Muscle of arm (tissue), 14 donors: ENCODE results near the gene CREB3. TPM values are rescaled to one million over a fixed set of nuclear protein-coding genes. Genes with fewer than 3 reads are reported as not detected.

ENCODE experiments used
- DNase-seq: peaks from one replicate; pipeline ENCODE4 v3.0.0-alpha.2; 2013
- long read RNA-seq, 11 donors: transcript quantifications; one replicate each; lab custom pipeline, GENCODE V29; 2026
- polyA plus RNA-seq, 12 donors: library from polyadenylated mRNA; unstranded; fragments of 120-200 nt; gene quantifications; one replicate each; pipeline ENCODE4 v1.2.1, GENCODE V29; 2013; ENCODE audit not compliant: insufficient read length in 12 of 12

CREB3 gene, protein sequence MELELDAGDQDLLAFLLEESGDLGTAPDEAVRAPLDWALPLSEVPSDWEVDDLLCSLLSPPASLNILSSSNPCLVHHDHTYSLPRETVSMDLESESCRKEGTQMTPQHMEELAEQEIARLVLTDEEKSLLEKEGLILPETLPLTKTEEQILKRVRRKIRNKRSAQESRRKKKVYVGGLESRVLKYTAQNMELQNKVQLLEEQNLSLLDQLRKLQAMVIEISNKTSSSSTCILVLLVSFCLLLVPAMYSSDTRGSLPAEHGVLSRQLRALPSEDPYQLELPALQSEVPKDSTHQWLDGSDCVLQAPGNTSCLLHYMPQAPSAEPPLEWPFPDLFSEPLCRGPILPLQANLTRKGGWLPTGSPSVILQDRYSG
- 10 to 100 TPM in 11 of 12 donors, not detected in 1; 21.3 to 45.7 (median 24.9) TPM for polyA plus RNA-seq
- long read RNA-seq, donor 1, transcript CREB3-201 (9 exons, 1,832 nt) = major isoform, 17 of 17 reads
- long read RNA-seq, donor 1, partial matches to known transcripts = 0 of 17 reads
- long read RNA-seq, donor 1, other reads (novel, unspliced or antisense) = 0 of 17 reads
- long read RNA-seq, donor 2, transcript CREB3-201 (9 exons, 1,832 nt) = major isoform, 13 of 13 reads
- long read RNA-seq, donor 2, partial matches to known transcripts = 0 of 13 reads
- long read RNA-seq, donor 2, other reads (novel, unspliced or antisense) = 0 of 13 reads
- long read RNA-seq, donor 3, transcript CREB3-201 (9 exons, 1,832 nt) = major isoform, 6 of 6 reads
- long read RNA-seq, donor 3, partial matches to known transcripts = 0 of 6 reads
- long read RNA-seq, donor 3, other reads (novel, unspliced or antisense) = 0 of 6 reads
- long read RNA-seq, donor 4, partial matches to known transcripts = 0 of 1 reads
- long read RNA-seq, donor 4, other reads (novel, unspliced or antisense) = 0 of 1 reads
- long read RNA-seq, donor 5 = 0 reads
- long read RNA-seq, donor 6, transcript CREB3-201 (9 exons, 1,832 nt) = major isoform, 6 of 6 reads
- long read RNA-seq, donor 6, partial matches to known transcripts = 0 of 6 reads
- long read RNA-seq, donor 6, other reads (novel, unspliced or antisense) = 0 of 6 reads
- long read RNA-seq, donor 7, partial matches to known transcripts = 0 of 1 reads
- long read RNA-seq, donor 7, other reads (novel, unspliced or antisense) = 0 of 1 reads
- long read RNA-seq, donor 8, transcript CREB3-201 (9 exons, 1,832 nt) = major isoform, 17 of 30 reads
- long read RNA-seq, donor 8, partial matches to known transcripts = 8 of 30 reads
- long read RNA-seq, donor 8, other reads (novel, unspliced or antisense) = 5 of 30 reads
- long read RNA-seq, donor 9, transcript CREB3-201 (9 exons, 1,832 nt) = major isoform, 6 of 12 reads
- long read RNA-seq, donor 9, partial matches to known transcripts = 5 of 12 reads
- long read RNA-seq, donor 9, other reads (novel, unspliced or antisense) = 0 of 12 reads
- long read RNA-seq, donor 10, transcript CREB3-201 (9 exons, 1,832 nt) = major isoform, 14 of 24 reads
- long read RNA-seq, donor 10, partial matches to known transcripts = 5 of 24 reads
- long read RNA-seq, donor 10, other reads (novel, unspliced or antisense) = 5 of 24 reads
- long read RNA-seq, donor 11, transcript CREB3-201 (9 exons, 1,832 nt) = major isoform, 14 of 14 reads
- long read RNA-seq, donor 11, partial matches to known transcripts = 0 of 14 reads
- long read RNA-seq, donor 11, other reads (novel, unspliced or antisense) = 0 of 14 reads

- peak; percentile 97 for DNase-seq
Observed at GRCh38 chr9:35732185-35732799, at the start of gene CREB3, which contains the start of gene TLN1. Gene CREB3 (plus strand): TSS chr9:35732666. CDS start chr9:35732773, 107 bp downstream. Gene TLN1 (minus strand): TSS chr9:35732195. CDS start chr9:35725694, 6,501 bp downstream.

DNA sequence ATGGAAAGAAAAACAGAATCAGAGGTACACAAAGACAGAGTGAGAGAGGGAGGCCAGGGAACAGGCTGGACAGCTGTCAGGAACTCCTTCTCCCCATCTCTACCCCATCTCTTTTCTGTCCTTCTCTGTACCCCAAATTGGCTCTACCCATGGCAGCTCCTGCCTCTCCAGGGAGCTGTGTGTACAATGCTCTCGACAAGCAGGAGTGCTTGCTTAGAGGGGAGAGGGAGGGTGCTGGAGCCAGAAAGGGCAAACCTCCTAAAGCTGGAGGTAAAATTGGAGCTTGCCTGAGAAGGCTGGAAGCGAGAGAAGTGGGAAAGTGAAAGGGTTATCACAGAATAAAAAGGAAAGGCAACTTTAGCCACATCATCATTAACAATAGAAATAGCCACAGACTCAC is 49.1 kb upstream of the CREB3 start:
- DNase-seq = no peak

DNA sequence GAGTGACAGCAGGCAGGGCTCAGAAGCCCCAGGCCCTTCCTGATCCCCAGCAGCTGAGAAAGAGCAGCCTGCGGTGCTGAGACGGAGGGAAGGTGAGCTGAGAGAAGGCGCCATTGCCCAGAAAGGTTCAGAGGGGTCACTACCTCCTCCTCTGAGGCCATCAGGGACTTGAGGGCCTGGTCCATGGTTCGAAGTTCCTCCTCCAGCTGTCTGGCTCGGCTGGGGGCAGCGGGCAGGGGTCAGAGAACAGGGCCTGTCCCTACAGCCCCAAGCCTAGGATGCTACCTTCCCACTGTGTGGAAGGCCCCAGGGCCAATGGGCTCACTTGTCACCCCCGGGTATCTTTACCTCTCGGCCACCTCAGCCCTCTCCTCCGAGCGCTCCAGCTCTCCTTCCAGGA is 47.5 kb upstream of the CREB3 start:
- DNase-seq = no peak

- no peak for DNase-seq
Observed at GRCh38 chr9:35685506-35685905, 47.0 kb upstream of the CREB3 start.

DNA sequence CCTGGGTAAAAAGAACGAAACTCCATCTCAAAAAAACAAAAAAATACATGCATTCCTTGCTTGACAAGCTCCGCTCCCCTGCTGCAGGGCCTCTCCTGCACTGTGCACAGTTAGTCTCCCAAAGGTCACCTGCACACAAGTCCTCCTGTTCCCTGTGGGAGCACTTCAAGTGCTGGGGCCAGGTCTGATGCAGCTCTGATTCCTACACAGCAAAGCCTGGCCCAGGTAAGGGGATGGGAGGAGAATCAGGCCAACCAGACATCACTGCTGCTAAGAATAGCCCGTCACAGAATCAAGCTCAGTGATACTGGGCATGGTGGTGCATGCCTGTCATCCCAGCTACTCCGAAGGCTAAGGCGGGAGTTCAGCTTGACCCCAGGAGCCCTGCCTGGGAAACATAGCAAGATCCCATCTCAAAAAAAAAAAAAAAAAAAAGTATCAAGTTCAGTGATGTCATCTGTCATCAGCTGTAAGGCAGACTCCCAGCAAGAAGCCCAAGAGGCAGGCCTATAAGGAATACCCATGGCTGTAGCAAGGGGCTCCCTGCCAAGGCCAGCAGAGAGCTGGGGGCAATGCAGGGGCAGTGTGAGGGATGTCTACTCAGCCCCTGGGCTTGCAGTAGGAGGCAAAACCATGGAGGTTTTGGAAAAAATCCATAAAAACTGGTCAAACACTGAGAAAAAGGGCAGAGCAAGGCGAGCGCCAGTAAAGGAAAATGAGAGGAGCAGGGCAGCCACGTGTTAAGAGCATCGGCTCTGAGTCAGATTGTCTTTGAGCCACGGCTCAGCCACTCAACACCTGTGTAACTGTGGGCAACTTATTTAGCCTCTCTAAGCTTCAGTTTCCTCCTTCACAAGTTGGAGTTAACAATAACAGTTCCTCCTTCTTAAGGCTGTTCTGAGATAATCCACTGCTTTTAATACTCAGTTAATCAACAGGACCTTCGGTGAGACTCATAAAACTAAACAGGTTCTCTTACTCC is 46.0 kb upstream of the CREB3 start:
- no peak for DNase-seq

- no peak for DNase-seq
Observed at GRCh38 chr9:35687306-35687705, 45.2 kb upstream of the CREB3 start.

GRCh38 chr9:35687972-35688557 is 44.4 kb upstream of the CREB3 start:
- DNase-seq = no peak

- no peak for DNase-seq
Observed at GRCh38 chr9:35688558-35689541, 43.6 kb upstream of the CREB3 start.

GRCh38 chr9:35689542-35690293 is 42.7 kb upstream of the CREB3 start, which contains the start of gene TPM2:
Gene TPM2 (minus strand): TSS chr9:35689925. CDS start chr9:35689817, 108 bp downstream.
- peak; percentile 70 for DNase-seq

GRCh38 chr9:35690294-35690613 is 42.2 kb upstream of the CREB3 start:
- DNase-seq = no peak

- DNase-seq = peak; percentile 77
Observed at GRCh38 chr9:35690614-35691333, 41.7 kb upstream of the CREB3 start.

- DNase-seq = no peak
Observed at GRCh38 chr9:35691334-35691650, 41.2 kb upstream of the CREB3 start.

GRCh38 chr9:35691757-35692301 is 40.6 kb upstream of the CREB3 start:
- no peak for DNase-seq

DNA sequence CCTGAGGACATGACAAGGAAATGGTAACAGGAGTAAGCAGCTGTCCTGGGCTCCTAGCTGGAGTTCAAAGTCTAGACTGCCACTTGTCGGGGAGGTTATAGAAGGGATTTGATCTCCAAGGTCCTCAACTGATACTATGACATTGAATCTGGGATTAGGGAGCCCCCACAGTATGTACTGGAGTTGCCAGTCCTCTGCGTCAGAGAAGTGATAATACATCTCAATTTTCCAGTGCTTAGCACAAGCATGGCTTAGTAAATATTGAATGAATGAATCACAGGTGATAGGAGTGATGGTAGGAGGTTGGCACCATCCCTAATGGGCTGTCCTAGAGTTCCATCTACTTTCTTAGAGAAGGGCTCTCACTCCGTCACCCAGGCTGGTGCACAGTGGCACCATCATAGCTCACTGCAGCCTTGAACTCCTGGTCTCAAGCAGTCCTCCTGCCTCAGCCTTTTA is 36.5 kb upstream of the CREB3 start:
- DNase-seq = no peak

DNA sequence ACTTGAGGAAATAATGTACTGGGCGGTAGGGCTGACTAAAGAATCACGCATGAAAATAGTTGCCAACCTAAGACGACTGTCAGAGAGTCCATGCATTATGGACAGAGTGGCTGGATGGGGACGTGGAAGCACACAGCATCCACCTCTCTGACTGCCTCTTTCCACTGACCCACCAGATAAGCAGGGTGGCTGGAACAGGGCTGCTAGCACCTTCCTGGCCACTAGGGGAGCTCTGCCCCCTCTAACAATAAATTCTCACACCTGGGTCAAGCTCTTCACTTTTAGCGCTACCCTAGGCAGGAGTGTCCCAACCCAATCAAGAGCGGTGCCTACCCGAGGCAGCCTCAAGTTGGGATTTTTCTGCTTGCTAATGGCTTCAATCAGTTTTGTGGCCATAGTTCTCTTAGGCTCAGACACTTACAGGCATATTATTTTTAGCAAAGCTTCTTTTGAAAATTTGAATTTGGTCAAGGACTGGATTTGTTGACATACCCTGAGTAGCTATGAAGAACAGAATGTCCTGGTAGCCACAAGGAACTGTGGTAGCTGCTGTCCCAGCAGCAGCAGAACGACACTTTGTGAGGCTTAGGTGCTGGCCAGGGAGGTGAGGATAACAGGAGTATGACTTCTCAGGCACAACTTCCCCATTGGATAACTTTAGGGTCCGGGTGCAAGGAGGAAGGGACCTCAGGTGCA is 35.8 kb upstream of the CREB3 start:
- DNase-seq = no peak
